Activated T-cell treated with anti-CD3 and anti-CD28 coated beads, Interleukin-2, amount 50 U/mL, for 48 hours (primary cell): ENCODE results near the gene CD163L1.

Experiments
- DNase-seq, 2 experiments: peaks; one replicate each; pipeline ENCODE4 v3.0.0-alpha.2; 2020

CD163L1 gene

GRCh38 chr12:7321624-7322023 lies 122.3 kb downstream of the CD163L1 start:
- DNase-seq = no peak

GRCh38 chr12:7319930-7320329 lies 124.0 kb downstream of the CD163L1 start:
- no peak for DNase-seq

- DNase-seq = no peak
Measured at GRCh38 chr12:7310070-7310469, 133.9 kb downstream of the CD163L1 start.
